C1 segment of cervical spinal cord (tissue), 14 donors: ENCODE measurements around the gene FRZB.
A peak's percentile ranks its signal among the peaks of the same experiment; 100 is the strongest.
"Not testable (repeated sequence)": the region's sequence is repeated elsewhere in the genome, so short reads cannot be mapped to it uniquely, and the experiment has no call there.

Experiments used
- DNase-seq, 14 donors: peaks; one replicate each; lab custom pipeline; 2025; lab: John Stamatoyannopoulos, UW

FRZB gene

GRCh38 chr2:182866461-182867406, at the start of gene FRZB:
Gene FRZB, minus strand, starts transcription at chr2:182866637. Its CDS starts 85 bp downstream, at chr2:182866552.
- peak in 6 of 14 donors; percentile 3 to 25 (median 8) for DNase-seq

GRCh38 chr2:182915369-182916326, 49.2 kb upstream of the FRZB start:
- DNase-seq, result no peak

GRCh38 chr2:182914852-182915251, 48.4 kb upstream of the FRZB start:
- no peak for DNase-seq

GRCh38 chr2:182913064-182913463, 46.6 kb upstream of the FRZB start:
- DNase-seq, result no peak

- no peak for DNase-seq
Observed at GRCh38 chr2:182912518-182912915, 46.1 kb upstream of the FRZB start.

- DNase-seq, result no peak
Observed at GRCh38 chr2:182911813-182912517, 45.5 kb upstream of the FRZB start.

- DNase-seq, result no peak
Observed at GRCh38 chr2:182910965-182911364, 44.5 kb upstream of the FRZB start.

GRCh38 chr2:182907081-182907830, 40.8 kb upstream of the FRZB start:
- DNase-seq, result no peak

GRCh38 chr2:182906454-182906853, 40.0 kb upstream of the FRZB start:
- DNase-seq, result no peak

GRCh38 chr2:182904844-182905243, 38.4 kb upstream of the FRZB start:
- DNase-seq, result no peak

- DNase-seq, result no peak
Observed at GRCh38 chr2:182903566-182903965, 37.1 kb upstream of the FRZB start.

- no peak for DNase-seq
Observed at GRCh38 chr2:182901748-182902147, 35.3 kb upstream of the FRZB start.

GRCh38 chr2:182898718-182899117, 32.3 kb upstream of the FRZB start:
- no peak for DNase-seq

GRCh38 chr2:182897137-182897536, 30.7 kb upstream of the FRZB start:
- DNase-seq, result no peak

GRCh38 chr2:182895798-182896197, 29.4 kb upstream of the FRZB start:
- no peak for DNase-seq

GRCh38 chr2:182895169-182895568, 28.7 kb upstream of the FRZB start:
- DNase-seq, result no peak

- no peak for DNase-seq
Observed at GRCh38 chr2:182894174-182894573, 27.7 kb upstream of the FRZB start.

- DNase-seq, result no peak
Observed at GRCh38 chr2:182893666-182894065, 27.2 kb upstream of the FRZB start.

- not testable (repeated sequence) for DNase-seq
Observed at GRCh38 chr2:182893035-182893434, 26.6 kb upstream of the FRZB start.

GRCh38 chr2:182891611-182892010, 25.2 kb upstream of the FRZB start:
- no peak for DNase-seq
